Naive thymus-derived CD8-positive, alpha-beta T cell (primary cell): ENCODE results near the gene BORA. TPM values are rescaled to one million over a fixed set of nuclear protein-coding genes. Genes with fewer than 3 reads are reported as not detected.
"Not testable (repeated sequence)": the region's sequence is repeated elsewhere in the genome, so short reads cannot be mapped to it uniquely, and the experiment has no call there.

Source experiments
- ATAC-seq, 2 donors: fragments of 150-1000 bp; cut with Tn5 transposase in 1 of 2; sonication (Bioruptor Pico), chemical (Tn5 transposase) in 1 of 2; 1 replicate in 1 of 2; 2 replicates in 1 of 2; pipeline ENCODE4 v1.10.0; 2021; ENCODE audit warnings: mild to moderate bottlenecking in 2 of 2, moderate library complexity in 2 of 2
- POLR2A ChIA-PET: fragments of 350-600 bp; sonication (Branson Sonifier 250); formaldehyde crosslinking; loops from one replicate; lab custom pipeline; 2021; ENCODE audit warnings: antibody characterized with exemption; lab: Charles Lee
- DNase-seq, 10 donors: peaks; one replicate each; pipeline versions ENCODE4 v3.0.0 to v3.0.0-alpha.2; 2020 to 2022
- H3K27ac Mint-ChIP-seq, 10 donors: one replicate each; pipeline ENCODE4 v1.8.0; 2020 to 2022; ENCODE audit warnings: mild to moderate bottlenecking in 10 of 10, mixed read lengths in 10 of 10, moderate library complexity in 4 of 10, inconsistent platforms in 1 of 10
- H3K27me3 Mint-ChIP-seq, 5 donors: one replicate each; pipeline ENCODE4 v1.8.0; 2021 to 2022; ENCODE audit warnings: mixed read lengths in 5 of 5
- H3K36me3 Mint-ChIP-seq, 3 donors: one replicate each; pipeline ENCODE4 v1.8.0; 2020 to 2022; ENCODE audit warnings: mixed read lengths in 3 of 3, mild to moderate bottlenecking in 2 of 3, inconsistent platforms in 1 of 3
- H3K4me1 Mint-ChIP-seq, 4 donors: one replicate each; pipeline ENCODE4 v1.8.0; 2021 to 2022; ENCODE audit warnings: mixed read lengths in 4 of 4
- H3K4me3 Mint-ChIP-seq, 10 donors: one replicate each; pipeline ENCODE4 v1.8.0; 2020 to 2022; ENCODE audit warnings: mild to moderate bottlenecking in 10 of 10, mixed read lengths in 10 of 10, moderate library complexity in 6 of 10, inconsistent platforms in 1 of 10
- H3K9me3 Mint-ChIP-seq, 9 donors: one replicate each; pipeline ENCODE4 v1.8.0; 2020 to 2022; ENCODE audit warnings: mixed read lengths in 9 of 9, mild to moderate bottlenecking in 3 of 9, inconsistent platforms in 1 of 9, moderate library complexity in 1 of 9
- polyA plus RNA-seq, 3 donors: library from polyadenylated mRNA; unstranded; fragments of 300-500 nt; fragmentation: Illumina TruSeq; gene quantifications; one replicate each; pipeline ENCODE4 v1.2.3, GENCODE V29; 2021
- total RNA-seq, 8 experiments: library from RNA in 2 of 8; stranded (reverse) in 2 of 8; gene quantifications; one replicate each; pipeline ENCODE4 v1.2.3 and lab custom pipeline; 2021 to 2026

Gene BORA
- total and polyA plus RNA-seq, 5 experiments from 2014 or later = 5.2 to 6.8 (median 5.7) TPM

GRCh38 chr13:72726185-72726584 is 1.5 kb upstream of the BORA start:
- DNase-seq, ATAC-seq, H3K9me3 Mint-ChIP-seq, H3K27me3 Mint-ChIP-seq, POLR2A ChIA-PET: not testable (repeated sequence)
- Mint-ChIP-seq H3K4me3 (peak overlapping the region; percentile 89 to 97 (median 94)), H3K27ac (peak overlapping the region in 5 of 10 donors; percentile 15 to 92 (median 81)), H3K4me1 (peaks cover 29 to 60% (median 52%) of the 10 kb centered on the region in 4 donors), H3K36me3 (peaks cover 0 to 27% (median 5%) of the 10 kb centered on the region in 3 donors)

- Mint-ChIP-seq H3K36me3 (peaks cover 0 to 28% (median 8%) of the 10 kb centered on the region in 3 donors), H3K27me3 (peaks cover 0 to 3% (median 0%) of the 10 kb centered on the region in 5 donors)
- POLR2A ChIA-PET = interaction anchor here (0.6 kb wide), 1 partner anchor 1344 kb away, joined by 3 read pairs; no protein-coding TSS in a partner anchor
Observed at GRCh38 chr13:72726726-72727416, 852 bp upstream of the BORA start.

DNA sequence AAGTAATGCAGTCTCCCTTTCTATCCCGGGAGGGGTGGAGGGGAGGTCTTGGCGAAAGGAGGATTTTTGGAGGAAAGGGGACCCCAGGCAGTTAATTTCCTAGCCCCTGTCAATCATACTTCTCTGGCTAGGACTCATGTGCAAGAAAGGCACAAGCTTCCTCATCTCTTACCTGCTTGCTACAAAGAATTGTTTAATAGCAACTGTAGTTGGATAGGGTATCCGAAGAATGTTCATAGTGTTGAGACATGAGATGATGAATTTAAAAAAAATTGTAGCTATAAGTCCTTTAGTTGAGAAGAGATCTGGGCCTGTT is 525 bp downstream of the BORA start:
- ATAC-seq (no peak), DNase-seq (peak in 1 of 10 donors; percentile 1)
- H3K9me3 Mint-ChIP-seq = no peaks in the 10 kb centered on the region
- POLR2A ChIA-PET = interaction anchor here (1.5 kb wide), 1 partner anchor 53 kb away, joined by 3 read pairs; the partner anchor contains the start of genes DIS3 and PIBF1
- H3K27ac Mint-ChIP-seq = peak overlapping the region; percentile 81 to 95 (median 92)
- H3K4me1 Mint-ChIP-seq = peaks cover 17 to 49% (median 42%) of the 10 kb centered on the region in 4 donors
- H3K4me3 Mint-ChIP-seq = peak overlapping the region; percentile 89 to 97 (median 94)
- H3K27me3 Mint-ChIP-seq = peaks cover 0 to 3% (median 0%) of the 10 kb centered on the region in 5 donors
- peaks cover 2 to 24% (median 15%) of the 10 kb centered on the region in 3 donors for H3K36me3 Mint-ChIP-seq

More at GRCh38 chr13:72726726-72727416, 852 bp upstream of the BORA start:
- DNase-seq = peak in 6 of 10 donors; percentile 11 to 67 (median 29)
- ATAC-seq = peak; percentile 24 to 27
- Mint-ChIP-seq H3K4me3 (peak overlapping the region; percentile 89 to 97 (median 94)), H3K9me3 (no peaks in the 10 kb centered on the region), H3K4me1 (peaks cover 25 to 53% (median 53%) of the 10 kb centered on the region in 4 donors), H3K27ac (peak overlapping the region; percentile 78 to 95 (median 92))

DNA sequence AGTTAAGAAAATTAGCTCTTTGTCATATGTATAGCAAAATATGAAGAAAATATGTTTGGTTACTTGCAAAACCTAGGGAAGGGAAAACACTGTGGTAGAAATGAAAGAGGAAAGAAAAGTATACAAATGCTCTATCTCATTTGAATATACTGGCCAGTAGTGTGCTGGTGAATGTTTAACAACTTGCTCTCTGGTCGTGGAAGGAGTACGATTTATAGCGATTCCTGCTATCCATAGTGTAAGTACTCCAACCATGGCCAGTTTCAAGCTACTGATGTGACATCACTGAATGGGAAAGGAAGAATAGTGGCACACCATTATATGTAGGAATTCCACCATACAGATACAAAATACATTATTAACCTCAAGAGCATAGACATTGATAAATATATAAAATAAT is 9.3 kb downstream of the BORA start:
- Mint-ChIP-seq H3K27me3 (no peaks in the 10 kb centered on the region), H3K9me3 (no peaks in the 10 kb centered on the region), H3K36me3 (peaks cover 6 to 60% (median 29%) of the 10 kb centered on the region in 3 donors), H3K4me3 (no peak overlapping the region), H3K27ac (no peak overlapping the region), H3K4me1 (peaks cover 0 to 12% (median 8%) of the 10 kb centered on the region in 4 donors)
- ATAC-seq = no peak
- no peak for DNase-seq
- POLR2A ChIA-PET = no interaction called here

DNA sequence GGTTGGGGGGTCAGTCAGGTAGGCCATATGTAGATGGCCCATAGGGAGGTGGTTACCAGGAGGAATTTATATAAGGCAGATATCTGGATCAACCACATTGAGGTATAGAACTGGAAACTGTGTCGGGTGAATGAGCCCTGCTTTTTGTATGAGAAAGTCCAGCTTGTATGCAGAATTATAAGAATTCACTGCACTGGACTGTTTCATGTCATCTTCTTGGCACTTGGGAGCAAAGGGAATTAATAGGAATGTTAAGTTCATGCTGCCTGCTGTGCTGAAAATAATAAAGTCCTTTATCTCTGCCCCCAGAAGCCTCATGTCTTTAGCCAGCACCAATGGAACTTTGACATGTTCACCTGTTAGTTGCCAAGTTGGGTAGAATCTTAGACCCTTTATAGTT is 12.3 kb downstream of the BORA start:
- DNase-seq (no peak), ATAC-seq (no peak)
- H3K9me3 Mint-ChIP-seq = no peaks in the 10 kb centered on the region
- POLR2A ChIA-PET = no interaction called here
- no peaks in the 10 kb centered on the region for H3K27me3 Mint-ChIP-seq
- peak overlapping the region in 2 of 10 donors; percentile 19 to 62 for H3K27ac Mint-ChIP-seq
- H3K36me3 Mint-ChIP-seq = peaks cover 0 to 58% (median 23%) of the 10 kb centered on the region in 3 donors
- no peak overlapping the region for H3K4me3 Mint-ChIP-seq
- H3K4me1 Mint-ChIP-seq = peaks cover 0 to 9% (median 7%) of the 10 kb centered on the region in 4 donors

DNA sequence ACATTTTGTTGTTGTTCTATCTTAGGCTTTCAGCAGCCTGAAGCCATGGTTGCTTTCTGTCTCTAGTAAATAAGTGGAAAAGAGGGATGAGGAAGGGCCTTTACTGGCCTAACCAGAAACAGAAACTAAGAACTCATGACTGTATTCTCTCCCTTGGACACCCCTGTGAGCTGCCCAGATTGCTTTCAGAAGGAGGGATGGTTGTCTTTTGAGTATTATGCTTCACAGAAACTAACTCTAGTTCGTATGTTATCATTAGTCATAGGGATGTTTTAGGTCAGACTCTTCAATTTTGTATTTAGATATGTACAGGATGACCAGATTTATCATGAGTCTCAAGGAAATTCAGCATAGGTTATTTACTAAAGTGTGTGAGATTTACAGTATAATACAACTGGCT is 17.5 kb downstream of the BORA start:
- peak overlapping the region in 4 of 10 donors; percentile 20 to 78 (median 42) for H3K27ac Mint-ChIP-seq
- POLR2A ChIA-PET = no interaction called here
- H3K4me1 Mint-ChIP-seq = peaks cover 0 to 25% (median 11%) of the 10 kb centered on the region in 4 donors
- H3K9me3 Mint-ChIP-seq = no peaks in the 10 kb centered on the region
- no peaks in the 10 kb centered on the region for H3K27me3 Mint-ChIP-seq
- H3K4me3 Mint-ChIP-seq = no peak overlapping the region
- ATAC-seq (no peak), DNase-seq (no peak)
- peaks cover 5 to 60% (median 16%) of the 10 kb centered on the region in 3 donors for H3K36me3 Mint-ChIP-seq

- DNase-seq (no peak), ATAC-seq (no peak)
- POLR2A ChIA-PET = no interaction called here
- H3K4me1 Mint-ChIP-seq = peaks cover 2 to 29% (median 12%) of the 10 kb centered on the region in 4 donors
- peaks cover 13 to 85% (median 27%) of the 10 kb centered on the region in 3 donors for H3K36me3 Mint-ChIP-seq
- peak overlapping the region in 1 of 10 donors; percentile 37 for H3K27ac Mint-ChIP-seq
- no peak overlapping the region for H3K4me3 Mint-ChIP-seq
- no peaks in the 10 kb centered on the region for H3K27me3 Mint-ChIP-seq
- H3K9me3 Mint-ChIP-seq = peaks cover 0 to 14% (median 0%) of the 10 kb centered on the region in 9 donors
Observed at GRCh38 chr13:72751220-72751619, 23.5 kb downstream of the BORA start.

GRCh38 chr13:72754111-72754510 is 26.4 kb downstream of the BORA start:
- Mint-ChIP-seq H3K36me3 (peaks cover 13 to 90% (median 23%) of the 10 kb centered on the region in 3 donors), H3K4me1 (peaks cover 2 to 23% (median 11%) of the 10 kb centered on the region in 4 donors), H3K27me3 (no peaks in the 10 kb centered on the region), H3K9me3 (peaks cover 0 to 14% (median 0%) of the 10 kb centered on the region in 9 donors), H3K4me3 (no peak overlapping the region), H3K27ac (no peak overlapping the region)
- POLR2A ChIA-PET = no interaction called here
- DNase-seq (no peak), ATAC-seq (no peak)

DNA sequence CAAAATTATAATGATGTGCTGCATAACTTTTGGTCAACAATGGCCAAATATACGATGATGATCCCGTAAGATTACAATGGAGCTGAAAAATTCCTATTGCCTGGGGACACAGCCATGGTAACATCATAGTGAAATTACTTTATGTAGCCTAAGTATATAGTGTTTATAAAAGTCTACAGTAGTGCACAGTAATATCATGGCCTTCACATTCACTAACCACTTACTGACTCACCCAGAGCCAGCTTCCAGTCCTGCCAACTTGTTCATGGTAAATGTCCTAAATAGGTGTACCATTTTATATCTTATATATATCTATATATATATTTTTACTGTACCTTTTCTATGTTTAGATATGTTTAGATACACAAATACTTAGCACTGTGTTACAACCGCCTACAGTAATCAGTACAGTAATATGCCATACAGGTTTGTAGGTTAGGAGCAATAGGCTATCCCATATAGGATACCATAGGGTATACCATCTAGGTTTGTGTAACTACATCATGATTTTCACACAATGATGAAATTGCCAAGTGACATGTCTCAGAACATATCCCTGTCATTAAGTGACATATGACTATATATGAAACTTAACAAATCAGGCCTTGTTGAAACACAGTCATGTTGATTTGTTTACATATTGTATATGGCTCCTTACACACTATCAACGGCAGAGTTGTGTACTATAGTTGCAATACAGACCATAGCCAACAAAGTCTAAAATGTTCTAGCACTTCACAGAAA is 30.2 kb downstream of the BORA start:
- Mint-ChIP-seq H3K9me3 (no peaks in the 10 kb centered on the region), H3K36me3 (peaks cover 5 to 89% (median 14%) of the 10 kb centered on the region in 3 donors), H3K4me3 (no peak overlapping the region), H3K4me1 (peaks cover 0 to 2% (median under 1%) of the 10 kb centered on the region in 4 donors), H3K27me3 (no peaks in the 10 kb centered on the region), H3K27ac (peak overlapping the region in 1 of 10 donors; percentile 29)
- no peak for ATAC-seq
- POLR2A ChIA-PET = no interaction called here
- DNase-seq = no peak

- POLR2A ChIA-PET = no interaction called here
- DNase-seq = no peak
- peaks cover 0 to 2% (median 0%) of the 10 kb centered on the region in 4 donors for H3K4me1 Mint-ChIP-seq
- no peak overlapping the region for H3K27ac Mint-ChIP-seq
- ATAC-seq = no peak
- no peaks in the 10 kb centered on the region for H3K9me3 Mint-ChIP-seq
- no peak overlapping the region for H3K4me3 Mint-ChIP-seq
- no peaks in the 10 kb centered on the region for H3K27me3 Mint-ChIP-seq
- peaks cover 5 to 91% (median 16%) of the 10 kb centered on the region in 3 donors for H3K36me3 Mint-ChIP-seq
Observed at GRCh38 chr13:72760189-72760588, 32.5 kb downstream of the BORA start.

DNA sequence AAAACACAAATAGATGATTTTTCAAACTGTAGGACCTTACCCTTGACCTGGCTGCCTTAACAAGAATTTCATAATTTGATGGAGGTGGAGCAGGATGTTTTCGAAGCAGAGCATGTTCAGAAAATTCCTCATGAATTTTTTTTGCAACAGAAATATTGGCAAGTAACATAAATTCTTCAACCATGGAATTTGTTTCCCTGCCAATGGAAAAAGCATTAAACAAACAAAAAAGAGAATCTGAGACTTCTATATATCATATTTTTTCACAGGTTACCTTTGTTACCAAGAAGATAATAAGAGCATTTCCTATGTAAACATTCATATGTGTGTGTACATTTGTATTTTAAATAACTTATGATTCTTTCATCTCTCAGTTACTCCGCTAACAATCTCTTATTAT is 35.7 kb downstream of the BORA start:
- no peak for ATAC-seq
- Mint-ChIP-seq H3K4me1 (no peaks in the 10 kb centered on the region), H3K36me3 (peaks cover 5 to 94% (median 25%) of the 10 kb centered on the region in 3 donors), H3K27me3 (no peaks in the 10 kb centered on the region), H3K4me3 (no peak overlapping the region), H3K9me3 (no peaks in the 10 kb centered on the region), H3K27ac (peak overlapping the region in 3 of 10 donors; percentile 10 to 47 (median 19))
- POLR2A ChIA-PET = no interaction called here
- no peak for DNase-seq

DNA sequence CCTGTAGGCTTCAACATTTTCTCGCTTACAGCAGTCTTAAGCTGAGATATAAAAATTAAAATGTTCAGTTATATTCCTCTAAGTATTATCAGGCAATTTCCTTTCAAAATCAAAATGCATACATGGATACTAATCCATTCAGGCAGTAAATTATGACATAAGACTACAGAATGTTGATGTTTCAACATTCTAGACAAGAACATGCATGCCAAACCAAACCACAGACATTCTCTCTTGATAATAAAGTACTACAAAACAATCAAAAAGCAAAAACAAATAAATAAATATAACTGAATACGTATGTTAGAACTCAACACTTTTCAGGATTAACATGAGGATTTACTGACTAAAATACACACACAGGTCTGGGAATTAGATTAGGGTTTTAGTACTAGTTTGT is 46.3 kb downstream of the BORA start:
- POLR2A ChIA-PET = no interaction called here
- Mint-ChIP-seq H3K27ac (no peak overlapping the region), H3K27me3 (no peaks in the 10 kb centered on the region), H3K36me3 (peaks cover 0 to 82% (median 47%) of the 10 kb centered on the region in 3 donors), H3K4me1 (peaks cover 8 to 26% (median 22%) of the 10 kb centered on the region in 4 donors), H3K9me3 (no peaks in the 10 kb centered on the region), H3K4me3 (no peak overlapping the region)
- ATAC-seq (no peak), DNase-seq (no peak)
